Upper lobe of right lung (tissue), 1 donor: ENCODE results near the gene CELSR1. TPM values are rescaled to one million over a fixed set of nuclear protein-coding genes. Genes with fewer than 3 reads are reported as not detected.

Experiments
- ATAC-seq: fragments of 200-7000 bp; cut with Tn5 transposase; one replicate; pipeline ENCODE4 v1.9.1; 2020; ENCODE audit warnings: mild to moderate bottlenecking, moderate library complexity
- DNase-seq: peaks from one replicate; pipeline ENCODE4 v3.0.0-alpha.2; 2020
- H3K27ac ChIP-seq: fragments of 200-600 bp; one replicate; pipeline ENCODE4 v1.8.0; 2022
- H3K27me3 ChIP-seq: fragments of 200-600 bp; one replicate; pipeline ENCODE4 v1.8.0; 2022; ENCODE audit warnings: mild to moderate bottlenecking
- H3K36me3 ChIP-seq: fragments of 200-600 bp; one replicate; pipeline ENCODE4 v1.8.0; 2022
- H3K4me1 ChIP-seq: fragments of 200-600 bp; one replicate; pipeline ENCODE4 v1.8.0; 2022
- H3K4me3 ChIP-seq: fragments of 200-600 bp; one replicate; pipeline ENCODE4 v1.8.0; 2022; ENCODE audit warnings: mild to moderate bottlenecking
- H3K9me3 ChIP-seq: fragments of 200-600 bp; one replicate; pipeline ENCODE4 v1.8.0; 2022
- intact Hi-C: fragments of 100-400 bp; cut with DNase I; formaldehyde crosslinking; loops from one replicate; pipeline ENCODE4 v1.11.0; 2022
- total RNA-seq: library from RNA; stranded (reverse); fragmentation: NEBNext Ultra II Directional; extraction: Animal tissue kit (Norgen Biotek cat#: 25700); gene quantifications from one replicate; pipeline ENCODE4 v1.2.1, GENCODE V29; 2021
- TF ChIP-seq, protein P1 (sequence below): fragments of 200-600 bp; IDR thresholded peaks from one replicate; pipeline ENCODE4 v1.8.0; 2022; ENCODE audit warnings: antibody characterized with exemption
- donor health status: DM: no; HTN: yes; CAD: no; lungs with severe emphysema.

The CELSR1 gene
- total RNA-seq, 1 donor from 2014 or later: 53.5 TPM

DNA sequence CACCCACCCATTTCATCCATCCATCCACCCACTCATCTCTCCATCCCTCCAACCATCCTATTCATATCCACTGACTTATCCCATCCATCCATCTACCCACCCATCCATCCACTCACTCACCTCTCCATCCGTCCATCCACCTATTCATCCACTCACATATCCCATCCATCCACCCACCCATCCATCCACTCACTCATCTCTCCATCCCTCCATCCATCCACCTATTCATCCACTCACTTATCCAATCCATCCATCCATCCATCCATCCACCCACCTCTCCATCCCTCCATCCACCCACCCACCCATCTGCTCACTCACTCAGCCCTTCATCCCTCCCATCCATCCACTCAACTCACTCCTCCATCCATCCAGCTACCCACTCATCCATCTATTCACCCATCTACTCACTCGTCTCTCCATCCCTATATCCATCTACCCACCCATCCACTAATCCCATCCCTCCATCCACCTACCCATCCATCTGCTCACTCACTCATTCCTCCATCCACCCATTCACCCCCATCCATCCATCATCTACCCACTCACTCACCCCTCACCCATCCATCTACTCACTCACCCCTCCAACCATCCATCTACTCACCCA lies 165.7 kb downstream of the CELSR1 start:
- Histone ChIP-seq H3K27me3 (no peaks in the 10 kb centered on the region), H3K27ac (no peak overlapping the region), H3K9me3 (no peaks in the 10 kb centered on the region), H3K4me1 (peaks cover 8% of the 10 kb centered on the region), H3K4me3 (no peak overlapping the region), H3K36me3 (no peaks in the 10 kb centered on the region)
- TF ChIP-seq, protein P1, sequence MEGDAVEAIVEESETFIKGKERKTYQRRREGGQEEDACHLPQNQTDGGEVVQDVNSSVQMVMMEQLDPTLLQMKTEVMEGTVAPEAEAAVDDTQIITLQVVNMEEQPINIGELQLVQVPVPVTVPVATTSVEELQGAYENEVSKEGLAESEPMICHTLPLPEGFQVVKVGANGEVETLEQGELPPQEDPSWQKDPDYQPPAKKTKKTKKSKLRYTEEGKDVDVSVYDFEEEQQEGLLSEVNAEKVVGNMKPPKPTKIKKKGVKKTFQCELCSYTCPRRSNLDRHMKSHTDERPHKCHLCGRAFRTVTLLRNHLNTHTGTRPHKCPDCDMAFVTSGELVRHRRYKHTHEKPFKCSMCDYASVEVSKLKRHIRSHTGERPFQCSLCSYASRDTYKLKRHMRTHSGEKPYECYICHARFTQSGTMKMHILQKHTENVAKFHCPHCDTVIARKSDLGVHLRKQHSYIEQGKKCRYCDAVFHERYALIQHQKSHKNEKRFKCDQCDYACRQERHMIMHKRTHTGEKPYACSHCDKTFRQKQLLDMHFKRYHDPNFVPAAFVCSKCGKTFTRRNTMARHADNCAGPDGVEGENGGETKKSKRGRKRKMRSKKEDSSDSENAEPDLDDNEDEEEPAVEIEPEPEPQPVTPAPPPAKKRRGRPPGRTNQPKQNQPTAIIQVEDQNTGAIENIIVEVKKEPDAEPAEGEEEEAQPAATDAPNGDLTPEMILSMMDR: no peak
- DNase-seq: no peak
- no peak for ATAC-seq
- intact Hi-C loops: no loop called here

DNA sequence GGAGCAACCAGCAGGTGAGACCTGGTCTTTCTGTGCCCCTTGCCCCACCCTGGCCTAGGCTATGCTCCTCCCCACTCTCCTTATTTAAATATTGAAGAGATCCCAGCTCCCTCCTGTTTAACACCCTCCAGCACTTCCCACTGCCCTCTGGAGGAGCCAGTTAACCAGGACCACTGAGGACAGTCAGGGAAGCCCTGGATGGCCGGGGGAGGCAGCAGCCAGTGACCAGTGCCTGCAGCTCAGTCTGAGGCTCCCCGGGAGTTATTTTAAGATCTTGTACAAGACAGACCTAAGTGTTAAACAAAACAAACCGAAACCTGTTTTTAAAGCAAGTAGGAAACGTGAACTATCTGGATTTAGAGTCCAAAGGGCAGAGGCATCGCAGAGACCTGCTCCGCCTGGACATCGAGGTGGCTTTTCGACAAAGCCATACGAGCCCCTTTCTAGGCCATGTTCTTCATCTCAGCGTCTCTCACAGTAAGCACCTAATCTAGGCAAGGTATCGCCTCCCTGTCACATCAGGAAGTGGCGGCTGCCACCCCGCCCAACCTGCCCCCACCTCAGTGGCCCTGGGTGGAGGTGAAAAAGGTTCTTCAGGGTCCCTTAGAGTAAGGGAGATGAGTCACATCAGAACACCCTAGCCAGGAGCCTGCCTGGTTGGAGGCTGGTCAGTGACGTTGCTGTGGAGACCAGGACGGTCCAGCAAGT lies 166.7 kb downstream of the CELSR1 start:
- Histone ChIP-seq H3K9me3 (no peaks in the 10 kb centered on the region), H3K36me3 (no peaks in the 10 kb centered on the region), H3K4me3 (no peak overlapping the region), H3K27me3 (no peaks in the 10 kb centered on the region), H3K4me1 (peaks cover 8% of the 10 kb centered on the region), H3K27ac (no peak overlapping the region)
- DNase-seq: no peak
- intact Hi-C loops: no loop called here
- TF ChIP-seq, protein P1: no peak
- no peak for ATAC-seq

DNA sequence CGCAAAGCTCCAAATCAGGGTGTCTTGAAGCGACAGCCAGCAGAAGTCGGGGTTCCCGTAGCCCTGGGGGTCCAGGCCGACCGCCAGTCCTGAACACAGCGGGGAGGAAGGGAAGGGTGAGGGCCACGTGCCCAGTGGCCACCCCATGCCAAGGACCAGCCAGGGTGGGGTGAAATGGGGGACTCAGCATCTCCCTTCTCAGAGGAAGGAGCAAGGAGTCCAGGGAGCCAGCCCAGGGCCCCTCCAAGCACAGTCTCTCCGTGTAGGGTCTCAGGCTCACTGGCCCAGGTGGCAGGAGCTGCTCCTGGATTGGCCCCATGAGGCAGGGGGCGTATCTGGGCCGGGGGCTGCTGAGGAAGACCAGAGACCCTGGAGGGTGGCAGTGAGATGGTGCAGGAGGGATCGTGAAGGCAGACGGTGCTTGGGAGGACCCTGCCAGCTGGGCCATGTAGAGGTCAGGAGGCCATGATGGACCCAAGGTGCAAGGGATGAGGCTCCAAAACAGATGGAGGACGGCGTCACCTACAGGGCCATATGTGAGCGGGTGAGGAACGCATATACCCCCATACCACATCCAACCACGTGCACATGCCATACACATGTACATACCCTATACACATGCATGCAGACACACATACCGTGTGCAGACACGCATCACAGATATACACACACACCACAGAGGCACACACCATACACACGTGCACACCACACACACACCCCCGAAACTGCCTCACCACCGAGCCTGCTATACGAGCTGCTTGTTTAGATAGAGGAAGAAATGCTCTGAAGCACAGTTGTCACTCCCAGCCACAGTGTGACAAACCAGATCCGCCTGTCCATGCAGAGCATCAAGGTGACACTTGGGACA lies 167.5 kb downstream of the CELSR1 start:
- intact Hi-C loops: loop anchor here (5.0 kb wide), 1 partner anchor 172 kb away; no protein-coding TSS in a partner anchor
- Histone ChIP-seq H3K27me3 (no peaks in the 10 kb centered on the region), H3K9me3 (no peaks in the 10 kb centered on the region), H3K4me1 (peaks cover 8% of the 10 kb centered on the region), H3K4me3 (no peak overlapping the region), H3K27ac (no peak overlapping the region), H3K36me3 (peaks cover under 1% of the 10 kb centered on the region)
- ATAC-seq (no peak), DNase-seq (no peak)
- TF ChIP-seq, protein P1: no peak

DNA sequence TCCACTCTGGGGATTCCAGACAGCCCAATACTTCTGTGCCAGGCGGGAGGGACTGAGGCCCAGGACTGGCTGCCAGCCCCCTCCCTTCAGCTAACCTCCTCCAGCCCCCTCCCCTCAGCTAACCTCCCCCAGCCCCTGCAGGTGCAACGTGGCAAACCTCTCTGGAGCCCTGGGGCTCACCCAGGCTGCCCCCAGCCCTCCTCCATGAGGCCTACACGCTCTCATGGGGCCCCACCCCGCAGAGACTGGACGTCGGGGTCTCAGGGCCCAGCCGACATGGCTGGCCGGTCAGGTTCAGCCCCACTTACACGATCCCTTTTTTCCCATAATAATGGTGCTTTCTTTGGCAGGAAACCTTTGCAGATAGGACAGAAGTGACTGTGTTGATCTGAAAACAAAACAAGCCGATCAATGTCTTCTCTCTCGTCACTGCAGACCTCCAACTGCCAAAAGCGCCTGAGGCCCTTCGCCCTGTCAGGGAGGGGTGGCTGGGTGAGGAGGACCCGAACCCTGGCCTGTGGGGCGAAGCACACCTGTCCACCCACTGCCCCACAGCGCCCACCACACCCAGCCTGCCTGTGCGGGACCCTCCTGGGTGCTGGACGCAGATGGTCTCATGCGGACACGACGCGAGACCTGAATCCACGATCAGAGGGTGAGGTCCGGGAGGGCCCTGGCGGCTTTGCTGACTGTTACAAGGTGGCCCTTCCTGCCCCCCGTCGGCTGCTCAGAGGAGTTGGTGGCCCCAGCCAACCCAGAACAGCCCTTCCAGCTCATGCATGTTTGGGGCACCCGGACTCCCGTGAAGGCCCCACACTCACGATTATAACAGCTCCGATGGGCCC lies 168.3 kb downstream of the CELSR1 start:
- intact Hi-C loops: loop anchor here (5.0 kb wide), 1 partner anchor 173 kb away; no protein-coding TSS in a partner anchor
- no peak for DNase-seq
- peaks cover 4% of the 10 kb centered on the region for H3K4me1 ChIP-seq

More for the DNA sequence above, 168.3 kb downstream of the CELSR1 start:
- Histone ChIP-seq H3K9me3 (no peaks in the 10 kb centered on the region), H3K4me3 (no peak overlapping the region), H3K27me3 (no peaks in the 10 kb centered on the region), H3K27ac (no peak overlapping the region), H3K36me3 (peaks cover 9% of the 10 kb centered on the region)
- TF ChIP-seq, protein P1: no peak
- ATAC-seq: no peak
